ENCODE measurements around the gene FAM149A.

The FAM149A gene

GRCh38 chr4:186158966-186159365, 54.5 kb downstream of the FAM149A start:
- no peak for DNase-seq (ENCODE audit: extremely low read depth, low read depth)
- TF ChIP-seq CTCF (IDR thresholded peaks at IDR 0.05; ENCODE audit: low read depth, low read length): no peak

GRCh38 chr4:186159613-186160012, 55.1 kb downstream of the FAM149A start:
- DNase-seq (ENCODE audit: extremely low read depth, low read depth): no peak
- TF ChIP-seq CTCF (IDR thresholded peaks at IDR 0.05; ENCODE audit: low read depth, low read length): no peak

- TF ChIP-seq CTCF (IDR thresholded peaks at IDR 0.05; ENCODE audit: low read depth, low read length): no peak
- no peak for DNase-seq (ENCODE audit: extremely low read depth, low read depth)
Measured at GRCh38 chr4:186161138-186161537, 56.6 kb downstream of the FAM149A start.

- DNase-seq (ENCODE audit: extremely low read depth, low read depth): no peak
- no peak for TF ChIP-seq CTCF (IDR thresholded peaks at IDR 0.05; ENCODE audit: low read depth, low read length)
Measured at GRCh38 chr4:186166852-186167512, 62.5 kb downstream of the FAM149A start.

- no peak for DNase-seq (ENCODE audit: extremely low read depth, low read depth)
- no peak for TF ChIP-seq CTCF (IDR thresholded peaks at IDR 0.05; ENCODE audit: low read depth, low read length)
Measured at GRCh38 chr4:186167605-186168004, 63.1 kb downstream of the FAM149A start.

GRCh38 chr4:186168750-186169149, 64.2 kb downstream of the FAM149A start:
- no peak for TF ChIP-seq CTCF (IDR thresholded peaks at IDR 0.05; ENCODE audit: low read depth, low read length)
- no peak for DNase-seq (ENCODE audit: extremely low read depth, low read depth)

- no peak for DNase-seq (ENCODE audit: extremely low read depth, low read depth)
- no peak for TF ChIP-seq CTCF (IDR thresholded peaks at IDR 0.05; ENCODE audit: low read depth, low read length)
Measured at GRCh38 chr4:186169333-186169944, 64.9 kb downstream of the FAM149A start.

Measured in AG09319 (cell line).